Activated CD4-positive, CD25-positive, alpha-beta regulatory T cell treated with anti-CD3 and anti-CD28 coated beads, Interleukin-2, amount 50 U/mL, for 24 hours (primary cell): ENCODE measurements around the gene AFAP1.
A peak's percentile ranks its signal among the peaks of the same experiment; 100 is the strongest.

Experiments used
- ATAC-seq, 2 donors: fragments of 150-1000 bp; cut with Tn5 transposase; one replicate each; pipeline ENCODE4 v1.10.0; 2021; ENCODE audit warnings: mild to moderate bottlenecking in 1 of 2, moderate library complexity in 1 of 2

Gene AFAP1

DNA sequence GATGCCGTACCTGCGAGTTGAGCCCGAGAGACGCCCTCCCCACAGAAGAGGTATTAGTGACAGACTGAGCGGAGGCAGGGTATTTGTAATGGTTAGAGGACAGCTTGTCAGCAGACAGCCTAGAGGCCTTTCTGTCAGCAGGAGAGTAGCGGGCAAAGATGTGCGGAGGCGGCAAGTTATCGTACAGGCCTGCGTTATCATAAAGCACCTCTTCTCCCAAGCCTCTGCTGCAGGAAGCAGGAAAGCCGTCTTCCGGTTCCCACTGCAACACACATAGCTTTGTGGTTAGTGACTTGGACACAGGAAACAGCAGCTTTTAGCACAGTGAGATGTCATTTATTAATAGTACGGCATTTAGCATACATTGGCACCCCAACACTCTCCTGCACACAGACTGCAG is 158.3 kb downstream of the AFAP1 start:
- ATAC-seq: peak in 1 of 2 donors; percentile 29

DNA sequence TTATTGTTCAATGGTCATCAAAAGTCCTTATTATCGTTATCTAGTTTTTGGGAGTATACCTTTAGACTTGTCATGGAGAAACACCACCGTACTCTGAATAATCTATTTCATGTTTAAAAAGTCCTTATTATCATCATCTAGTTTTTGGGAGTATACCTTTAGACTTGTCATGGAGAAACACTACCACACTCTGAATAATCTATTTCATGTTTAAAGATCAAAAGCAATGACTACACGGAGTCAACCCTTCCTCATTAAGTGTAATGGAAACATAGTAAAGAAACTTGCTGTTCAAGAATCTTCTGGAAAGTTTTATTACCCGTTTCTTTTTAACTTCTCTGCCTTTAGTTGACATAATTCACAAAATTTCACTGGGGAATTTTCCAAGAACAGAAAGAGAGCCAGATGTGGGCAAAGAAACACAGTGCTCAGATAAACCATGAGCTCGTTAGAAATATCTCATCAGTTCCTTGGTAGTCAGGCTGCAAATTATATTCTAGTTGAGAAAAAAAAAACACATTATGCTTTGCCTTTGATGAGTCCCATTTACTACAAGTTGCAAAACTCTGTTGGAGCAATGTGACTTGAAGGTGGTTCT is 158.8 kb downstream of the AFAP1 start:
- ATAC-seq: peak; percentile 65

DNA sequence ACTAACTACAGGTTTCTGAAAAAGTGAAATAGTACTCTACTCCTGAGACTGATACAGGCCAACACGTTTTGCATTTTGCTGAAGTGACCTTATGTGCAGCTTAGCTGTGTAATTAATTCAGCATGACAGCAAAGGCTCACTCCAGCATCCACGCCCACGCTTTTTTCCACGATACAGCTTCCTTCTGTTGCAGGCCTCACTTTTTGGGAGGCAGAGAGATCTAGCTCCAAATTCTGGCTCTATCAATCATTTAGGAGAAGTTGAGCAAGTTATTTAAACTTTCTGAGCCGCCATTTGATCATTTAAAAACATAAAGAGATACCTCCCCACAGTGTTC is 160.3 kb downstream of the AFAP1 start:
- no peak for ATAC-seq

DNA sequence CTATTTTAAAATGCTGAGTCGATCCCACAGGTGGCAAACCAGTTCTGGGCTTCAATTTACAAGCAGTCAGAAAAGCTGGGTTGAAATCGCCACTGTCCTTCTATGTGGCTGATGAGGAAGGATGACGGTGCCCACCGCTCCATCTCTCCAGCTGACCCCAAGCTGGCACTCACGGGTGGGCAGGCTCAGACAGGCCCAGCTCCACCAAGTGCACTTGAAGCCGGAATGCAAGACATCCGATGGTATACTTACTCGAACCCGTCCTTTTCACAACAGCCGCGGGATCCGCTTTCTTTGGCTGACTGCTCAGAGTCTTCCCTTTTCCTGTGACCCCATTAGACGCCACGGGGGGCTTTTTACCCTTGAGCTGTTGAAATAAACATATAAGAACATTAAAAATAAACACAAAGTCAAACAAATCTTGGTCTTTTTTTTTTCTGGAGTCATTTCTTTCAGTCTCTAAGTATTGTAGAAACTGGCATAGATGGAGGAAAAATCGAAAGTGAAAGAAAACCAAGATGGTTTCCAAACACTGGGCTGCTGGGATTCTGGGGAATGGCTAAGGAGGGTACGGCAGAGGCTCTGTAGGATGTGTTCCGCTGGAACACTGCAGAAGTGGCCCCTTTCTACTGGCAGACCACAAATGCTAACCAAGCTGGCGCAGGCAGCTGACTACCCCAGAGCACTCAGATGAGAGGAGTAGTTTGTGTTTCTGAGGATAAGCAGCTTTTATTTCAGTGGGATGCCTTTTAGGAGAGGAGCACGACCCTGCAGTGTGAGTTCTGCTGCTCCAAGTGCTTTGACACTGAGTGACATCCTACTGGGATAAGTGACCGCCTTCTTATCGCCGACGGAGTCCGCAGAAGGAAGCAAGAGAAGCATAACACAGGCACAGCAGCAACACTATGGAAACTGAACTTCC is 160.9 kb downstream of the AFAP1 start:
- no peak for ATAC-seq

DNA sequence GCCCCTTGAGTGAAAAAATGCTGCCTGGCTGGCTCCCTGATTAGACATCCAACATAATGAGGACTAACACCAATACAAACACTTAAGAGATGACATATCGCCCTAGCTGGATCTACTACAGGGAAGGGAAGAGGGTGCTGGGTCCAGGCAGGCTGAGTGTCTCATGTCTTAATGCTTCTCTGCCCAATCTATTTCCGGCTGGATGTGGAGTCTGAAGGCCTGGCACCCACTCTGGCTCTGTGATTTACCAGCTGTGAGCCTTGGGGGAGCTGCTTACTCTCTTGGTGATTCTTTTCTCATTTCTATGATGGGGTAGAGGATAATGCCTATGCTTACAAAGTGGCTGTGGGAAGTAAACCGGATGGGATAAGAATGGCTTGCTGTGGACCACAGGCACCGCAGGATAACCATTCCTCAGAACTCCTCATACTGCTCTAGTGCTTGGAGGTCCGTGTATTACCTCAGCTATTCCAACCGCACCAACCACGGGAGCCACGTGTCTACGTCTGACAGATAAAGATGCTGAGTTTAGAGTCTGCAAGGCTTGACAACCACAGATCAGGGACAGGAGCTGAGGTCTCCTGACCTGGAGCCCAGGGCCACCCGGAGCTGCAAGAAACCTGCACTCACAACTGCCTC is 161.7 kb downstream of the AFAP1 start:
- ATAC-seq: no peak

DNA sequence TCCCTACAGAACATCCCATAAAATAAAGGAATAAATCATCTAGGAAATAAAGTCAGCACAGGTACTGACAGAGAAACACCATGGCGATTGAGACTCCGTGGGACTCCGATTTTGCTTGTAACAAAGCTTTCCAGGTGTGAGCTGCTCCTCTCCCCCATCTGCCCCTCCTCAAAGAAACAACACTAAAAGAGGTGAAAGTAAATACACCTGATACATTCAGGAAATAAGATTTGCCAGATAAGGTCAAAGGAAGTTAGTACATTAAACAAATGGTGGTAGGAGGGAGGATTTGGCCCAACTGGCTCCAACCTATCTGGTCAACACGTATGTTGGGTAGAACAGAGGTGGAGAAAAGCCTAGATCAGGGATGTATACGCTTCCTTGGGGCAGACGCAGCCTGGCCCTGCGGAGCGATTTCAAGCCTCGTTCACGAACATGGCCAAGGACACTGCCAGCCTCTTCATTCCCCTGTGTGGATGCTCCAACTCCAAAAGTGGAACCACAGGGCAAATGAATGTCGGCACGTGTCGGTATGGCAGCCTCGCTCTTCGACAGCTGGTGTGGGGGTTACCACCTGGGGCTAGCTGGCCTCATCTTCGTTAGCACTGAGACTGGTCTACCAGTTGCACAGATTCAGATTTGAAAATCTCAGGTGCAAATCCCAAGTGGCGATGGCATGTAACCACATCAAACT is 162.5 kb downstream of the AFAP1 start:
- no peak for ATAC-seq

DNA sequence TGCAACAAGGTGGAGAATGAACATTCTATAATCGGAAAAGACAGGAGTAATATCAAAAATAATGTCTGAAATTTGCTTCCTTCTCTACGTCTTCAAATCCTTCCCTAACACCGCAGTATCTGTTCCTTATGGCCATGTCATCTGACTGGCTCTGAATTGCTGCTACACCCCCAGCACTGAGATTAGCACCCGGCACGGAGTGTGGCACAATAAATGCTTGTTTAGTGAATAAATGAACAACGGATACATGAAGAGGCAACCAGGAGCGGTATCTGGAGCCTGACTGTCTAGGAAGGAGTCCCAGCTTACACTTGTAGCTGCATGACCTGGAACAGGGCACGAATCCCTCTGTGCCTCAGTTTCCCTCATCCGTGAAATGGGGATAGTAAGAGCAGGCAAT is 164.3 kb downstream of the AFAP1 start:
- ATAC-seq: no peak

DNA sequence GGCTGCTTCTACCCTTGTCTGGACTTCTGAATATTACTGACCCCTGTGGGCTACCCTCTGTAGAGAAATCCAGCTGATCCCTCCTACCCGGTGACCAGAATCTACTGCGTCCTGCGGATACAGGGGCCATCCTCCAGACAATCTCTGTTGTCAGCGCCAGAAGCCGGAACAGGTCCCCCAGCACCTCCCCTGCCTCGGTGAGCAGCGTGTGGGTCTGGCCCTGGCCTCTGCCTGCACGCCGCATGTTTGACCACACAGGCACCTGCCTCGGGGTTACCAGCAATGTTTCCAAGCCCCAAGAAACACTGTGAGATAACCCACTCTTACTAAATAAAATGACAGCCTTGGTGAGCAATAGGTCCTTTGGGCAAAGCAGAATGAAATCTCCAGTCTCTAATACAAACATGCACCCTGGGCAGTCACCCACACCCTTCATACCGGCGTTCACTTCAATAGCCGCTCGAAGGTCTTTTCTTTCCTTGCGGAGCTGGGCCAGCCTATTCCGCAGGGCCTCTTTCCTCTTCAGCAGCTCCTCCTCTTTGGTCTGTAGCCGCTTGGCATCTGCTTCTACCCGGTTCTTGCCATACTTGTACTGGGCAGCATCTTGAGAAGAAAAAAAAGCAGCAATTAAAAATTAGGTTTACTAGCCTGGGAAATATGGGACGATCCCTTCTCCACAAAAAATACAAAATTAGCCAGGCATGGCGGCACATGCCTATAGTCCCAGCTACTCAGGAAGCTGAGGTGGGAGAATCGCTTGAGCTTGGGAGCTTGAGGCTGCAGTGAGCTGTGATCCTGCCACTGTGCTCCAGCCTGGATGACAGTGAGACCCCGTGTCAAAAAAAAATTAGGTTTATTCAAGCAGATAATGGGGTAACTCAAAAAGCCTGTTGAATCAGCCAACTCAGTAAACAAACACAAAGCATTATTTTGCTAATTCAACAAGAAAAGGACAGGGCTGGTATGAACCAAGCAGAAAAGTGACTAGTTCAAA is 165.1 kb downstream of the AFAP1 start:
- ATAC-seq: no peak

DNA sequence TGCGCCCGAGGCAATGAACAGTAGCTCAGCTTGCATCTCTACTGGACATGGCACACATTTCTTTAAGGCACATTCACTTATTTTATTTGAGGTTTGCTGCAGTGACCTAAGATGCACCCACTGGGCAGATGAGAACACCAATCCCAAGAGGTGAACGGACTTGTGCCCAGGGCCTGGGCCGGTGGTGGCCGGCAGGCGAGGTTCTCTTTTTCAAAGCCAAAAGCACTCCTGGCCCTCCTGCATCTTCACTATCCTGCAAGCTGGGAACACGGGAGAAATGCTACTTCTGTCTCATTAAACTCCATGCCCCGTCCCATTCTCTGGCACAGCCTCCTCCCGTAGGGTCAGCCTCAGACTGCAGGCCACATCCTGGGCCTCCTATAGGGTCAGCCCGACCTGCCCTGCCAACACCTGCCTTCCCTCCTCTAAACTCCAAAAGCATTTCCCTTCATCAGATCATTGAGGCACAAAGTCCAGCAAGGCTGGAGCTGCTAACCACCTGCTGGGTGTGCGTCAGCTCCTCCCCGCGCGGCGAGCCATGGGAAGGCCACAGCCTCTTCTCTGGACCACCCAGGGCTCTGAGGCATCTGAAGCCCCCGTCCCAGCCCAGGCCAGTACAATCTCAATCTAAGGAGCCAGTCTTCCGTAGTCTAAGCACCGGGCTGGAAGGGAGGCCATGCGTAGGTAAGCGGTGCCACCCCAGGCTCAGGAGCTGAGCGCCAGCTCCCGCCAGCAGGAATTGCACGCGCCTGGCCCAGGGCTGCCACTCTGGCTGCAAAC is 166.1 kb downstream of the AFAP1 start:
- no peak for ATAC-seq

DNA sequence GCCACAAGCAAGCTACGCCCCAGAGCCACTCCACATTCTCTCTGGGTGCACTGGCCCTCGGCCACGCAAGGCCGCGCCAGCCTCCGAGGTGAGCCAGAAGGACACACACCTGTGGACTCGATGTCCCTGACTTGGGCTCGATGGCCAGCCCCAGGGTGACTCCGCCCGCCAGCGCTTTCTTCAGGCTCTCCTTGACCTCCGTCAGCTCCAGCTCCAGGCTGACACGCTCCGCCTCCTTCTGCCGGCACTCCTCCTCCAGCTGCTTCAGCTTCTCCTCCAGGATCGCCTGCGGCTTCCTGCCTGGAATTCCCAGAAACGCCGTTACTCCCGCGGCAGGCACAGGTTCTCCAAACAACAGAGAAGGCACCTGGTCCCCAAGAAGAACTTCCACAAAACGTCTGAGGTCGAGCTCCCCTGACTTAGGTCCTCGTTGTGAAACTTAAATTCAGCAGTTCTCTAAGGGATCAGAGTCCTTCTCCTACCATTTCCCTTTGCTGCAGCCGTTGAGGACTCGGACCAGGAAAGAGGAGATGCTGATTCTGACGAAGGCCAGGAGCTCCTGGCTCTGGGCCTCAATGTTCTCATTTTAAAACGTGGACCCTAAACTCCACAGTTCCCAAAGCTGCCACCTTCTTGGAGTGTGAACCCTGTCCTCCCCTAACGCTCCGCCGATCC is 166.8 kb downstream of the AFAP1 start:
- no peak for ATAC-seq

DNA sequence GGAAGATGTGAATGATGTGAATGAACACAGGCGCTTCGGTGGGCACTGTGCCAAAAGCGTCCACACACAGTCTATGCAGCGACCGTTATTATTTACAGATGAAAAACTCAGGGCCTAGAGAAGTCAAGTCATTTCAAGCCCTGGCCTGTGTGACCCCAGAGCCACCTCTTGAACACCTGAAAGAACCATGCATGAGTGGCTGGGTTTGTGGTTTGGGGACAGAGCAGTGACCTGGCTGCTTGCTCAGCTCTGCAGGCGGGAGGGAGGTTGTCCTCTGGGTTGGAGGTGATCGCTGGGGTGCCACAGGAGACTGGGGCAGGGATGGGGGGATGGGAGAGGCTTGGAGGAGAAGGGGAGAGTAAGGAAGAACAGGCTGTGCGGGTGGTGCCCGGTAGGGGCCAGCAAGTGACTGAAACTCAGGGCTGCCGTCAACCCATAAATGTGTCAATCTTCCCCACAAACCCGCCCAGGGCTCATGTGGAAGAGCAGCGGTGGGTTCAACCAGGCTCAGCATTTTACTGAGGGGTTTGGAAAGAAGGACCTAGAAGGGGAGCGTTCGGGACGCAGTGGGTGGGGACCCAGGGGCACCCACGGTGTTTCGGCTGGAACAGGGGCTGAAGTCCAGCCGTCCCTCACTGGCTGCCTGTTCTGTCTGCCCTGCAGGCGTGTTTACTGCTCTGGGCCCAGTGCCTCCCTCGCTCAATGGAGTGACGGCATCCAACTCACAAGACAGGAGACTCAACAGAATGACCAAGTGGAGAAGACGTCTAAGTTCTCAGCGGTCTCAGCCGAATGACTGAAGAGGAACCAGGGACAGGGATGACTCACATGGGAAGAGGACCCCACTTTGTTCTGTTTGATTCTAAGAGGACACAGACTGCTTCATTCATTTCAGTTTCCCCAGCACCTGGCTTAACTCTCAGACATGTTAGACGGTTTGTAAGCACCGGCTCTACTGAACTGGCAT is 167.8 kb downstream of the AFAP1 start:
- ATAC-seq: peak; percentile 11 to 40

DNA sequence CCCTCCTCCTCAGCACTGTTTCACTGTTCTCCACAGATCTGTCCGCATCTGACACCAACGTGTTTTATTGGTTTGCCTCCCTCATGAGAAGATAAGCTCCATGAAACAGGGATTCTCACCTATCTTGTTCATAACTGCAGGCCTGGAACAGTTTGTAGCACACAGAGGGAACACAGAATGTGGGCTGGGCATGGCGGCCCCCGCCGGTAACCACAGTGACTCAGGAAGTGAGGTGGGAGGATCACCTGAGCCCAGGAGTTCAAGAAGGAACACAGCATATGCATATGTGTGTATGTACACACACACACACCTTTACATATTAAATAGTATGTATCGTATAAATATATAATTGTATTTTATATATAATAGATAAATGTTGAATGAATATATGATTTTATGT is 168.6 kb downstream of the AFAP1 start:
- ATAC-seq: peak; percentile 72

DNA sequence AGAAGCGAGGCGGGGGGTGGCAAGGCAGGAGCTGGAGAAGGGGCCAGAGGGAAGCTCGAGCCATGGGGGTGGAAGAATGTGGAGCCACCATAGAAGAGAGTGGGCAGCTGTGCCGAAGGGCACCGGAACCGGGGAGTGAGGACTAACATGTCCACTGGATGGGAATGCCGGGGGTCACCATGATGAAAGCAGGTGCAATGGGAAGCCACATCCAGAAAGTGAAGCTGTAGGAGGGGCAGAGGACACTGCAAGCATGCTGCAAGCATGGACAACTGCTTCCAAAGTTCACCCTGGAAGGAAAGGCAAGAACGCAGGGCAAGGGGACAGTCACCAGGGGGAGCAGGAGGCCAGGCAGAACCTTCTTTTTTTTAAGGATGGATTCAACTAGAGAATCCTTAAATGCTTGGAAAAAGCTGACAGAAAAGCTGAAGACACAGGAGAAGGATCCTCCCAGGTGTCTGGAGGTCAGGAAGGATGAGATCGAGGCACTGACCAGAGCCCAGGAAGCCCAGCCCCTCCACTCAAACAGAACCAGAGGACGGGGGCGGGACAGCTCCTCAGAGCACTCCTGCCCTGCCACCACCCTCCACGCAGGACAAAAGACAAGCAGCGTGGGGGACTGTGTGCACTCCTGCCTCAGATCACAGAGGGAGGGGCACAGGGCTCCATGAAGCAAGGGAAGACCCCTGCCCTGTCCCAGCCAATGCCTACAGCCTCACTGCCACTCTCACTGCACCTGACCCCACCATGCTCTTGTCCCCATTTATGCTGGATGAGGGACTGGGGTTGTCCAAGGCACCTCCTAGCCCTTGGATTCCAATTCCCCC is 169.2 kb downstream of the AFAP1 start:
- ATAC-seq: no peak

DNA sequence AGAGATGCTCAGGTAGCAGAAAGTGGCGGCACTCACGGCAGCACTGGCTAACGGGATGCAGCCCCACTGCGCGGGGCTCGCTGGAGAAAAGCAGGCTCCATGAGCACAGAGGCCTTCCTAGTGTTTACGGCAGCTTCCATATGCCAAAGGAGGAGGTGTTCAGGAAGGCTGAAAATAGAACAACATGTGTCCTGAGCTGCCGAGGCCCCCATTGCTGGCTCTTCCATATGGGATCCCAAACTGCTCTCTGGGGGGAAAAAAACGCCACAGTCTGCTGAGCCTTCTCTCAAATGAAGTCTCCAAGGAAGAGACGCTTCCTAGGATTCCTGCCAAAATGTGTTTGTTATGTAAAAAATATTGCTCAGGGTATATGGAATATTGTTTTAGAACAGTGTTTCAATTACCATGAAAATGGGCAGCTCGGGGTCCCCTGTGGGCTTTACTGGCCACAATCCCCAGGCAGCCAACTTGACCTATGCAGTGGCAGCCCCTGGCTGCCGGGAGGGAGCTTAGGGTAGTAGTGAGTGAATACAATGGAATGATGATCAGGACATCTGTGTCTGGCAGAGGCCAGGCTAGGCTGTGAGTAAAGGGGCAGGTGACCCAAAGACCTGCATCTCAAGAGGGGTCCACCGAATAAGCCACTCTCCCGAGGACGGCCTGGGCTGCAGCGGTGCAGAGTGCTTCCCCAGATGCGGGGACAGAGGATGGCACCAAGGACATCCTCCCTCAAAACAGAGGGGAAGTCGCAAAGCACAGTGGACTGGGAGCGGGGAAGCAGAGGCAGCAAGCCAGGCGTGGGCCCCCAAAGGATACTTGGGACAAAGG is 170.1 kb downstream of the AFAP1 start:
- ATAC-seq: no peak

DNA sequence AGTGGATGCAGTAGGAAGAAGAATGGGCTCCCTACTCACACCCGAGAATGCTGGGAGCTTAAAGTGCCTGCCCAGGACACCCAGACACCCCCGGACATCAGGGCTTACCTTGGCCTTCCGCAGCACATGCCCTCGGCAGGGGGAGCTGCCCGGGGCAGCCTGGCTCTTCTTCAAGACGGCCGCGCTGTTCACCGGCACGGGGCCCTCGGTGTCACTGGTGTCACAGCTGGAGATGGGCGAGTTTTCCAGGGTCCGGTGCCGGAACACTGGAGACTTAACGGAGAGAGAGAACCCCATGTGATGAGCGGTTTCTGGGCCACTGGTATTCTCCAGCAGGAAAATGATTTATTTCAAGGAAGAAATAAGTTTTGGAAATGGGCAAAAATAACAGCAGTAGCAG is 170.9 kb downstream of the AFAP1 start:
- no peak for ATAC-seq

DNA sequence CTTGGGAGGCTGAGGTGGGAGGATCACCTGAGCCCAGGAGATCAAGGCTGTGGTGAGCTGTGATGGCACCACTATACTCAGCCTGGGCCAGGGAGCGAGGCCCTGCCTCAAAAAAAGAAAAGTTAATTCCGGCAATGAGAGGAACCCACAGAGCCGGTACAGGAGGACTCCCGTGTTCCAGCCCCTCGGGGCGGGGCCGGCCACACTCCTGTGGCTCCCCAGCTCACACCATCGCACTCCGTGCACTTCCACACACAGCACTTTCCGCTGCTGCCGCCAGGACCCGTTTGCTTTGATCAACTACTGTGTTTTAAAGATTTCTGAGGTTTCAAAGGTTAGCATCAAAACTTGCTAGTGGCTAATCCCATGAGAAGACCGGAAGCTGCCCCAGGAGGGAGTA is 171.7 kb downstream of the AFAP1 start:
- ATAC-seq: no peak

DNA sequence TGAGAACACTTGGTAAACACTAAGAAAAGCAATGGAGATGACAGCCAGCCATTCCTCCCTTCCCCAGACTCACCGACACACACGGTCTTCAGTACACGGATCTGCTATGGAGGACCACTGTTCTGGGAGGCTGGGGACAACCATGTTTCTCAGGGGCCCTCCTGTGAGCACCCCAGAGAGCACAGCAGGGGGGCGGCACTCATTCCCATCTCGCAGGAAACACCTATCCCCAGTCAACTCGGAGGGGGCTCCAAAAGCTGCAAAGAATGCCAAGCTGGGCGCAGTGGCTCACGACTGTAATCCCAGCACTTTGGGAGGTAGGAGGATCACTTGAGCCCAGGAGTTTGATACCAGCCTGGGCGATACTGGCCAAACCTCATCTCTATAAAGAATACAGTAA is 172.1 kb downstream of the AFAP1 start:
- no peak for ATAC-seq
